ENCODE data around the gene DUSP3.
"Not testable (repeated sequence)": the region's sequence is repeated elsewhere in the genome, so short reads cannot be mapped to it uniquely, and the experiment has no call there.

DUSP3 gene

GRCh38 chr17:43801844-43802243 is 23.1 kb upstream of the DUSP3 start:
- no peak for DNase-seq (ENCODE audit: low read depth in 3 of 3, low spot score in 1 of 3)

GRCh38 chr17:43800736-43801135 is 22.0 kb upstream of the DUSP3 start:
- DNase-seq (ENCODE audit: low read depth in 3 of 3, low spot score in 1 of 3): no peak

DNA sequence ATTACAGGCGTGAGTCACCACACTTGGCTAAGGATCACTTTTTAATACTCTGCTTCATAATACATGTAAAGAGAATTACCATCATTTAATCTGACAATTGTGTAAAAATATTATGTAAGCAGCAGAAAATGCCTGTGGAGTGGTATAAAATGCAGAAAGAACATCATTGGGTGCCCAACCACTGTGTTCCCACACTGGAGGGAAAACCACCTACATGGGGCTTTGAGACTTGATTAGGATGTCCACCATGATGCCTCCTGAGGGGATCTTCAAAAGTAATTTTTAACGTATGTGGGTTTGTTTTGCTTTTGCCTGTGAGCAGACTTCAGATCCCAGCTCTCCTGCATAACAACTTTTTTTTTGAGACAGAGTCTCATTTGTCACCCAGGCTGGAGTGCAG is 20.3 kb upstream of the DUSP3 start:
- DNase-seq (ENCODE audit: low read depth in 3 of 3, low spot score in 1 of 3): no peak

DNA sequence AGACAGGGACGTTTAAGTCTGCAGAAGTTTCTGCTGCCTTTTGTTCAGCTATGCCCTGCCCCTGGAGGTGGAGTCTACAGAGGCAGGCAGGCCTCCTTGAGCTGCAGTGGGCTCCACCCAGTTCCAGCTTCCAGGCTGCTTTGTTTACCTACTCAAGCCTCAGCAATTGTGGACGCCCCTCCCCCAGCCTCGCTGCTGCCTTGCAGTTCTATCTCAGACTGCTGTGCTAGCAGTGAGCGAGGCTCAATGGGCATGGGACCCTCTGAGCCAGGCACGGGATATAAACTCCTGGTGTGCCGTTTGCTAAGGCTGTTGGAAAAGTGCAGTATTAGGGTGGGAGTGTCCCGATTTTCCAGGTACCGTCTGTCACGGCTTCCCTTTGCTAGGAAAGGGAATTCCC is 19.2 kb upstream of the DUSP3 start:
- DNase-seq (ENCODE audit: low read depth in 3 of 3, low spot score in 1 of 3): not testable (repeated sequence)

GRCh38 chr17:43792668-43793067 is 13.9 kb upstream of the DUSP3 start:
- not testable (repeated sequence) for DNase-seq (ENCODE audit: low read depth in 3 of 3, low spot score in 1 of 3)

DNA sequence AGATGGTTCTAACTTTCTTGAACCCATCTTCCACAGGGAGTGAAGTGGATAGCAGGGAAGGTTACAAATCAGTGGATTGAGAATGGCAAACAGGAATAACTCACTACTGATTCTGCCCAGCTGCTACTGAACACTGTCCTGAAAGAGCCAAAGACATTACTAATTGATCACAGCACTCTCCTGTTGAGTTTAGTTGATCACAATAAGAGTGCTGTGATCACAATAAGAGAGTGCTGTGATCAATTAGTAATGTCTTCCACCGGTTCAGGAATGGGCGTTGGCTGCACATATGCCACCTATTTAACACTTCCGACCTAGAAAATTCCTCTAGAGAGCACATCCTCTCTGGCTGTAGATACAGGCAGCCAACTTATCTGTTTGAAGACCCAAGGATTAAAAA is 12.8 kb upstream of the DUSP3 start:
- DNase-seq (ENCODE audit: low read depth in 3 of 3, low spot score in 1 of 3): no peak

GRCh38 chr17:43790311-43790940 is 11.6 kb upstream of the DUSP3 start:
- DNase-seq (ENCODE audit: low read depth in 3 of 3, low spot score in 1 of 3): no peak

DNA sequence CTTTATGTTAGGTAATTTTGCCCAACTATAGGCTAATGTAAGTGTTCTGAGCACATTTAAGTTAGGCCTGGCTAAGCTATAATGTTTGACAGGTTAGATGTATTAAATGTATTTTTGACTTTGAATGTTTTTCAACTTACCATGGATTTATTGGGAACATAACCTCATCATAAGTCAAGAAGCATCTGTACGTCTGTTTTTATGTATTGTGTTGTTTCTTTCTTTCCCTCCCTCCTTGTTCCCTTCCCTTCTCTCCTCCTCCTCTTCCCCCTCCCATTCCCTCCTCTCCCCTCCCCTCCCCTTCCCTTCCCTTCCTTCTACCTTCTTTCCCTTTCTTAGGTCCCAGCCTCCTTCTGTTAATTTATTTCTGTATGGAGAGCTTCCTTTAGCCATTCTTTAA is 10.7 kb upstream of the DUSP3 start:
- no peak for DNase-seq (ENCODE audit: low read depth in 3 of 3, low spot score in 1 of 3)

GRCh38 chr17:43788540-43788939 is 9.8 kb upstream of the DUSP3 start:
- DNase-seq (ENCODE audit: low read depth in 3 of 3, low spot score in 1 of 3): no peak

- no peak for DNase-seq (ENCODE audit: low read depth in 3 of 3, low spot score in 1 of 3)
These were observed 9.0 kb upstream of the DUSP3 start for GRCh38 chr17:43787728-43788127.

DNA sequence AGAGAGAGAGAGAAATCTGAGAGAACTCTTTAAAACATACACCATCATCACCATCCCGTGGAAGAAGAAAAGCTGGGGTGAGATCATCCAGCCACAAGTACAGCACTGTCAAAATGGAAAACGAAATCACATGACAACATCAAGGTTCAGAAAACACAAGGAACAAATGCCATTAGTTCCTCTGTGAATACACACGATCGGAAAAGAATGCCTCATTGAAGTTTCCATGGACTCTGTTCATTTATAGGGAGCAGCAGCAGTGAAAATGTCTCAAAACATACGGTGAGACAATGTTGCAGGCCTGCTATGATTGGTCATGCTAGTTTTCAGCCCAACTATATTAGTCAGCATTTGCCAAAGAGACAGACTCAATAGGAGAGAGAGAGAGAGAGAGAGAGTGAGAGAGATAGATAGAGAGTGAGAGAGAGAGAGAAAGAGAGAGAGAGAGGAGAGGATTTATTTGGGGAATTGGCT is 5.9 kb upstream of the DUSP3 start:
- no peak for DNase-seq (ENCODE audit: low read depth in 3 of 3, low spot score in 1 of 3)

DNA sequence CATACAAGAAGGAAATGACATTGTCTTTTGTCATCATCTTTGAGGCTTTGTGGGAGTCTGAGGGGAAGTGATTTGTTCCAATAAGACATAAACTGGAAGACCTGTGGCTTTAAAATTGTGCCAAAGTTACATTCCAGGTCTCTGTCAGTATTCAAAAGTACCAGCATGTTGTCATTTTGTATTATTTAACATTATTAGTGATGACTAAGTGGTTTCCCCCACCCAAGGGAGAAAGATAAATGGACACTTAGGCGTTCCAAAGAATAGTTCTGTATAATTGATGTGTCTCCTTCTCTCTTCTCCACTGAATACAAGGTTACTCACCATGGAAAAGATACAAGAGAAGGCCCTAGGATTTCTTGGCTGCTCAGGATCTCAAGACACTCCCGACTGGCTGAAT is 5.3 kb upstream of the DUSP3 start:
- DNase-seq (ENCODE audit: low read depth in 3 of 3, low spot score in 1 of 3): no peak

- DNase-seq (ENCODE audit: low read depth in 3 of 3, low spot score in 1 of 3): no peak
These were observed 4.3 kb upstream of the DUSP3 start for GRCh38 chr17:43782913-43783680.

- no peak for DNase-seq (ENCODE audit: low read depth in 3 of 3, low spot score in 1 of 3)
These were observed 1.4 kb upstream of the DUSP3 start, which contains the start of gene CFAP97D1 for GRCh38 chr17:43780135-43780534. CFAP97D1 (plus strand) TSS chr17:43780435; CDS start chr17:43780463, 28 bp downstream.

DNA sequence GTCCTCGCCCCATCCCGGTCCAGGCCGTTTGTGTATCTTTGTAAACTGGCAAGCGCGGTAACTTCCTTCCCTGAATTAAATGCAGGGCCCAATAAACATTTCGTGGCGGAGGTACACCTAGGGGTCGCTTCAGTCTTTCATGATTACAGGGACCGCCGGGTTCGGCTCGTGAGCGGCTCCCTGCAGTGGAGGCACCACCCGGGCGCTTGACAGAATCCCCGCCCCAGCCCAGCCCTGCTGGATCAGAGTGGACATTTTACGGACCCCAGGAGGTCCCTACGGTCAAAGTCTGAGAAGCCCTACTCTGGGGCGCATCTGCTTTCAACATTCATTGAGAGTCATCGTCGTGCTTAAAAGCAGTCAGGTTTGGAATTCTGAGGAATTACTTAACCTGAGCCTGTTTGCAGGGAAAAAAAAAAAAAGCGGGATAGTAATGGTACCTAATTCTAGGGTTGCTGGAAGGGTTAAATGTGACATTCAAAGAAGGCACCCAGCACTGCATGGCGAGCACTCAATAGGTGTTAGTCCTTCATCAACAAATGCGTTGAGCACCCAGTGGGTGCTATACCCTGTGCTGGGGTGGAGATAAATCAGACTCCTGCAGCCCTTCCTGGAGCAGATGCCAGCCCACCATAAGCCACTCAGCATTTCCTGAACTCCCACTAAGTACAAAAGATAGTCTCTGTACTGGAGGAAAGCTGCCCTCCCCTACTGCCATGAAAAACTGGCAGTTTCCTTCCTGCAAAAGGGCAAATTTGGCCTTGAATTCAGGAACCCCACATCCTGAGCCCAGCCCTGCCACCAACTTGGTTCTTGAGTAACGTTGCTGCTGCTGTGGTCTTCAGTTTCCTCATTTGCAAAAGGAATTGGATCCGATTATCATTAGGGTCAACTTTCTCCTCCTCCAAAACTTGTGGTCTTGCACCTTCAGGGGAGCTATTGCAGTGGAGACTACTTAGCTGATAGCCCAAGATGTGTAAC is 658 bp upstream of the DUSP3 start:
- DNase-seq (ENCODE audit: low read depth in 3 of 3, low spot score in 1 of 3): no peak

DNA sequence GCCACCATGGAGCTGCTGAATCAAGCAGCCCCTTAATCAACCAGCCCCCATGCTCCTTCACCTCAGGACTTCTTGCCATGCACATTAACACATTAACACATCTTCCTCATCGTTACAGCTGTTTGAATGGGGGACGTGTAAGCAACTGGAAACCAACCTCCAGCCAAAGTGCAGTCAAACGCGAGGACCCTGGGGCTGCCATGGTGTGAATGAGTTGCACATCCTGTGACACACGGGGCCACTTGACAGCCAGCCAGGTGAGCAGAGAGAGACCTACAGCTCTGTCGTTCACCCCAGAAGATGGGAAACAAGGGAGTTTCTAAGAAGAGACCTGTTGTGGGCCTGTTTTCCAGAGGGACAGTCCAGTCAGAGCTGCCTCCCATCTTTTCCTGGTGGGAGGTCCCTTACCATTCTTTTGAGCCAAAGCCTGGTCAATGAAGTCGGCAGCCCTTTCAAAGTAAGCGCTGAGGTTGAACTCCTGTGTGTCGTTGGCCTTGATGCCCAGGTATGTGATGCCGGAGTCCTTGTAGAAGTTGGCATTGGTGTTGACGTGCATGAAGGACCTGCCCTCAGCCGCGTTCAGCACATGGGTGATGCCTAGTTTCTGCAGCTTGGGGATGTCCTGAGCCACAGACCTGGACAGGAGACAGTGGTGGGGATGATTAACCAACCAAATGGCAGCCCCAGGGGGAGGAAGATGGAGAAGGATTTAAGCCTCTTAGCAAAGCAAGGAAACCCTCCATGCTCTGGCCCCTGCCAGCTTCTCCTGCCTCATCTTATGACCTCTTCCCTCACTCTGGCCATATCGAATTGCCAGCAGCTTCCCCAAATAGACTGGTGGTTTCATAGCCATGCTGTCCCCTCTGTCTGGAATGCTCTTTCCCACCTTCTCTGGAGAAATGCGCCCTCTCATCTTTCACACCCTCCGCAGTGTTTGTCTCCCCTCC is 4.2 kb downstream of the DUSP3 start:
- DNase-seq (ENCODE audit: low read depth in 3 of 3, low spot score in 1 of 3): no peak

DNA sequence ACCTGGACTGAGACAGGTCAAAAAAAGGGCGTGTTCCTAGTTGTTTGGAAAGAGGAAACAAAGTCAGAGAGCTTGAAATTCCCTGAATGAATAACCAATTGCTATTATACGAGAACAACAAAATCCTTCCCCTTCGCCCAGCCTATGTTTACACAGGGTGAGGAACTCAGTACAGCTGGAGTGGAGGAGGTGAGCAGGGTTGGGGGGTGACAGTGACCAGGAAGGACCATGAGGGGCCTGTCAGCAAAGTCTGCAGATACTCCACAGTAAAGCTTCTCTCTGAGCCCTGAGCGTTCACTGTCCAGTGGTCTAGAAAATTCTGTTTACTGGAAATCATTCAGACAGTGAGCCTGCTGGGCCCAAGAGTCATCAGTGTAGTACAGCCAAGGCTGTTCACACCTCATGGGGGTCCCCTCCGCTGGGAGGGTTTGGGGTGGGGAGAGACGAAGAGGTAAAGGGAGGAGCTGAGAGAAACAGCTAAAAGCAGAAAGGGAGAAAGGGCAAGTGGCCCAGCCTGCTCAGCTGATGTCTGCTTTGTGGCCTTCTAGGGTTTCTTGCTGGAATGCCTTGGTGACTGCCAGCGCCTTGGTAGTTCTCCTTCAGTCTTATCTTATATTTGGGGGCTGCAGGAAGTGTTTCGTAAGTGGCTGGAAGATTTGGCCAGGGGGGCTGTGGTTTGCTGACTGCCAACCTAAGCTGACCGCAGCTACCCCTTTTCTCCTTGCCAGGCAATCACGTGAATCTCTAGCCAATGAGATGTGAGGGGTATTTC is 5.7 kb downstream of the DUSP3 start:
- DNase-seq (ENCODE audit: low read depth in 3 of 3, low spot score in 1 of 3): no peak

DNA sequence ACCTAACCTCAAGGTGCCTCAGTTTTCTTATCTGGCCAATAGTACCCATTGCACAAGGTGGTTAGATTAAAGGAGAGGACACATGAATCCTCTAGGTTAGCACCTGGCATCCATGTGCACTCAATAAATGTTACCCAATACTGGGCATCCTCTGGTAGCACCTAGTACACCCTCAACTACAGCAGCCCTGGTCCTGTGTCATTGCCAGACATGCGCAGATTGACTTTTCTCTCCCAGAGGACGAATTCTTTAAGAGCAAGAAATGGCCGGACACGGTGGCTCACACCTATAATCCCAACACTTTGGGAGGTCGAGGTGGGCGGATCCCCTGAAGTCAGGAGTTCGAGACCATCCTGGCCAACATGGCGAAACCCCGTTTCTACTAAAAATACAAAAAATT is 7.3 kb downstream of the DUSP3 start:
- DNase-seq (ENCODE audit: low read depth in 3 of 3, low spot score in 1 of 3): no peak

GRCh38 chr17:43770957-43771356 is 7.8 kb downstream of the DUSP3 start:
- DNase-seq (ENCODE audit: low read depth in 3 of 3, low spot score in 1 of 3): no peak

DNA sequence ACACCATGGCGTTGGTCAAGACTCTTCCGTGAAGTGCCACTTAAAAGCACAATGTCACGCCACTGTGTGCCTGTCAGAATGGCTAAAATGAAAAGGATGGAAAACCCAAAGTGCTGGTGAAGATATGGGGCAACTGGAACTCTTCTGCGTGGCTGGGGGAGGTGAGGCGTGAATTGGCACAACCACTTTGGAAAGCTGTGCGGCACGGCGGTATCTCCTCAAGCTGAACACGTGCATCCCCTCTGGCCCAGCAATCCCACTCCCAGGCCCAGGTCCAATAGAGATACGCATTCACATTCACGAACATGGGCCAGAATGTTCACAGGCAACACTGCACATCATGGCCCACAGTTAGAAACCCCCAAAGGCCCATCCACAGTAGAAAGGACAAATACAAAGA is 8.9 kb downstream of the DUSP3 start:
- DNase-seq (ENCODE audit: low read depth in 3 of 3, low spot score in 1 of 3): no peak

All from stimulated activated CD4-positive, alpha-beta T cell treated with anti-CD3 and anti-CD28 coated beads, TNF-alpha, amount 100 ng/mL, for 1 hour (primary cell).